Activated CD4-positive, alpha-beta T cell treated with anti-CD3 and anti-CD28 coated beads, Interleukin-10, Interleukin-2, amounts not matched to agents 100 ng/mL and 50 ng/mL, durations not matched to agents 16 hours and 8 hours (primary cell): Measurements from ENCODE around the gene PBX1.
"Not testable (repeated sequence)": the region's sequence is repeated elsewhere in the genome, so short reads cannot be mapped to it uniquely, and the experiment has no call there.

ENCODE experiments used
- DNase-seq: peaks from one replicate; pipeline ENCODE4 v3.0.0-alpha.2; 2020

The PBX1 gene

DNA sequence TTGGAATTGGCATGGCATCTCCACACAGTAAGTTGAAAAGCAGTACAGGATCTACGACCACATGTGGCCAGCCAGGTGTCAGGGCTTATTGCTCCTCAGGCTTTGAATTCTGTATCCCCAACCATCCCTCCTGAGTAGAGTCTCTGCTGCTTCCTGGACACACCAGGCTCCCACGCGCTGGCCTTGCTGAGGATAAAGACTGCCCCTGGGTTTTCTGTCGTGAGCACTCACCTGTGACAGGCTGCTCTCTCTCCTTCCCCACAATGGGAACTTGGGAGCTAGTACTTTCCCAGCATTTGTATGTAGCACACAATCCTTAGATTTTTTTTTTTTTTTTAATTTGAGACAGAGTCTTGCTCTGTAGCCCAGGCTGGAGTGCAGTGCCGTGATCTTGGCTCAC is 33.6 kb downstream of the PBX1 start:
- no peak for DNase-seq

DNA sequence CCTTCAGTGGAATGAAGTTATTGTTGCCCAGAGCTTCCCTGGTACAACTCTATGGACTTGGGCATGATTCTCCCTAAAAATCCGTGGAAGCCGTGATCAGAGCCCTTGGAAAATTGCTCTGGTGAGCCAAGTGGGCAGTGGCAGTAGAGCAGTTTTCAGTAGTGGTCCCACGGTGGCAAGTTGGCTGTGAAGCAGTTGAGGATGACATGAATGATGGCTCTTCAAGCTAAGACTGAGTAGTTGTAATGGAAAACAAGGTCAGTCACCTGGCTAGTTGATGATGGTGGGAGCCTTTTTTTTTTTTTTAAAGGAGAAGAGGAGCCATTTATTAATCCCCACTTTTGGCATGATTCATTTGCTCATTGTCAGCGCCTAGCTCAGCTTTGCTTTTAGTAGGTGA is 36.2 kb downstream of the PBX1 start:
- no peak for DNase-seq

DNA sequence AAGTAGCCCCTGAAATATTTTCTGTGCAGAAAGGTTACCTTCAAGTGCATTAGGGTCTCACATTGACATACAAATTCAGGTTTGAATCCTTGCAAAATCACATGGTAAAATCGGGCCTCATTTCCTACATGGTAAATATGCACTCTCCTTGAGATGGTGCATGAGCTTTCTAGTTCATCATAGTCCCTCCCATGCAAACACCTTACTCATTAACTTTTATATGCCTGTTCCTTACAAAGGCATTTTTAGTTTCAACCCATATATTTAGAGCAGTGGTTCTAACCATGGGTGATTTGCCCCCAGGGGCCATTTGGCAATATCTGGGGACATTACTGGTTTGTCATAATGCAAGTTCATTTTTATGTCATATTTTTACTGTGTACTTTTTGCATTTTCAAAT is 37.2 kb downstream of the PBX1 start:
- DNase-seq = no peak

DNA sequence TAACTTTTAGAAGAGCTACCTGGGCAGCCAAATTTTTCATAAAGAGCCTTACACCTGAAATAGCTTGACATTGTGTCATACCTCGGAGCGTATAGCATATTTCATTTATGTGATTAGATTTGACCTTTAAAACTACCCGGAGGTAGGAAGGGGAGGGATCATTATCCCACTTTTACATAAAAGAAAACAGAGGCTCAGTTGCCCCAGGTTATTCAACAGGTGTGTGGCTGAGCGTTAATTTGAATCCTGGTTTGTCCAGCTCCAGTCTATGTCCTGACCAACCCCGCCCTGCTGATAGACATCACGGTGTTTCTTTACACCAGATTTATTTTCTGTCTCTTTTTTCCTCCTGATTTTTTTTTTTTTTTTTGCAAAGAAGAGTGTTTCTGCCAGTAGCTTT is 39.7 kb downstream of the PBX1 start:
- DNase-seq = no peak

DNA sequence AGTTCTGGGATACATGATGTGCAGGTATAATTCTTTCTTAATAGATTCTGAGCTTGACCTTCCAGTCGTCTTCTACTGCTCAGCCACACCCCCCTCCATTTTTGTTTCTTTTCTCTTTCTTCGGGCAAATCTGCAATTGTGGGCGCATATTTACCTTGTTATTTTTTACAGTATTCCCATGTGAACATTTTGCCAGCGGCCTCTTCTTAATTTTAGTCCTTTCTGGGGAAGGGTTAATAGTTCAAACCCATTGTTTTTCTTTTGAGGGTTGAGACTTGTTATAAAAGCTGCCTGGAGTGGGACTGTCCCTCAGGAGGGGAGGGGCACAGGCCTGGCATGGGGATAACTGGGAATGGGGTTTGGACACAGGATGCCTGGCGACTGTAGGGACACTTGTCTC is 40.3 kb downstream of the PBX1 start:
- no peak for DNase-seq

DNA sequence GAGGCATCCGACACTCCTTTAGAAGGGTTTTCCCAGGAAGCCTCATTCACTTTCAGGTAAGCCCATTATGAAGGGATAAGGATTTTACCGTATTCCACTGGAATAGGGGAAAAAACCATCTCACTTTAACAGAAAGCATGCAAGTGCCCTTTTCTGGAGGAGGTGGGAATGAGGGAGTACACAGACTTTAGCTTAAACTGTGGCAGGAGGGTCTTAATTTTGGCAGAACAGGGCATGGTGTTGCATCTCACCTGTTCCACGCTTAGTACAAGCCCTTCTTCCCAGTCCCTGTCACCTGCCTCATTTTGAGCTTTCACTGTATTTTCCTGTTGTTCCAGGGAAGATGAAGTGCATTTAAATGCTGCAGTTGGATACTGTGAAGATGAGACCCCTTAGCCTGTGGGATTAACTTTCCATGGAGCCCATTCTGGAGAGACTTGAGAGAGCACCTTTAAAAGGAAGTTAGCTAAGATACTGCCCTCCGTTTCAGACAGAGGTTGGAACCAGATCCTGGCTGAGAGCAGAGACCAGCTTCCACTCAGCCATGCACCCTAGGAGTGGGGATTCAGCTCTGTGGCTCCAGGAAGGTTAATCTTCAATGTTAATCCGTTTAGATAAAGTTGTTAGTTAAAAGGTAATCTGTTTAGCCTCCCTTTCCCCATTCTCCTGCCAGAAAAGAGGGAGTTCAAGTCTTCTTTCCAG is 42.6 kb downstream of the PBX1 start:
- no peak for DNase-seq

DNA sequence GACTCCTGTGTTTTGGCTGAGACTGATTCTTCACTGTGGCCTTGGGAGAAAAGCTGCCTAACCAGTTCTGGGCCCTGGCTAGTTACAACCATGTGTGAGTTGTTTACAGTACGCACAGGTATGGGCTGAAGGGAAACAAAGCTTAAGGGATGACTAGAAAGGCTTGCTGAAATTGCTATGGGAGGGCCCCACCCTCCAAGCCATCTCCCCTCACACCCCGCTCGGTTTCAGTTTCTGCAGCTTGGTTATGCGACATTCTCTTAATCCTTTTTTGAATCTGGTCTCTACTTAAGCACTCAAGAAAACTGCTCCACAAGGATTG is 43.1 kb downstream of the PBX1 start:
- DNase-seq = no peak

DNA sequence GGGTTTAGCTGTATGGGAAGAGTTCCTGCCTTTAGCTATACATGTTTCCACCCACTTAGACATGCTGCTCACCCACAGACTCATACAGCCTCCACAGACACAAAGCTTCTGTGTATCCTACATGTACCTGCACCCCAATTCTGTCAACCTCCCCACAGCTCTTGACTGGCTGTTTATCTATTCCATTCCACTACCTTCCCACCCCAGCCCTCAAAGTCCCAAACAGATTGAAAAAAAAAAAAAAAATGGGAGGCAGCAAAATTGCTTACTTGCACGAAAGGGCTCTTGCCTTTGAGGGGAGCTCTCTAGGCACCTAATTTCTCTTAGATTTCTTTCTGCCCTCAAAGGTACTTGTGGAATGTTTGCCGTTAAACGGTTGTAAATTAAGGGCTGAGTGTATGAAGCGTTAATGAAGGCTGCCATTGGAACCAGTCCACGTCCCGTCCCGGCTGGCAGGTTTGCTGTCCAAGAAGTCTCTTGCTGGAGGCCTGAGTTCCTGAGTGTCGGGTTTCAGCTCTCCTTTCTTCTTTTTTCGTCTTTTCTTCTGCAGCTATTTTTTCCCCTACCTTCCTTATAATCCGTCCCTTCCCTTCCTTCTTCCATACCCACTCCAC is 43.6 kb downstream of the PBX1 start:
- DNase-seq = no peak

DNA sequence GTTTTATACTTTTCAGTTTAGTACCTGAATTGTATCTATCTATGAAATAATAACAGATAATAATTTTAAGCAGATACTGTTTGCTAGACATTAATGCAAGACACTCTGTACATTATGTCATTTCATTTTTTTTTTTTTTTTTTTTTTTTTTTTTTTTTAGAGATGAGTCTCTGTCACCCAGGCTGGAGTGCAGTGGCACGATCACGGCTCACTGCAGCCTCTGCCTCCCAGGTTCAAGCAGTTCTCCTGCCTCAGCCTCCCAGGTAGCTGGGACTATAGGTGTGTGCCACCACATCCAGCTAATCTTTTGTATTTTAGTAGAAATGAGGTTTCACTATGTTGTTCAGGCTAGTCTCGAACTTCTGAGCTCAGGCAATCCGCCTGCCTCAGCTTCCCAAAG is 44.8 kb downstream of the PBX1 start:
- not testable (repeated sequence) for DNase-seq

DNA sequence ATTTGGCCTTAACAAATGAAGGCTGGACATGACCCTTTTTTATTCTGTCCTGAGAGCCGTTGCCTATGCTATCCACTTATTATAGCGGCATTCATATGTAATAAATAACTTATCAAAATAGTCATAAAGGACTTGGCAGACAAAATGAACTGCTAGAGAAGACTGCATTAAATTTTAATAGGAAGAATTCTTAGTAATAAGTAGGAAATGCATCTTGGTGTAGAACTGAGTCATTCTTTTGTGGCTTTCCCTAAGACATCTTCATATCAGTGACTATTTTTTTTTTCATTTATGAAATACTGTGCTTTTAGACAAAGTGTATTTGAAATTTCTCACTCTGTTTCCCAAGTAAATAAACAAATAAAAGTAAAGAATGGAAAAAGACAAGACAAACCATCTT is 45.6 kb downstream of the PBX1 start:
- no peak for DNase-seq

DNA sequence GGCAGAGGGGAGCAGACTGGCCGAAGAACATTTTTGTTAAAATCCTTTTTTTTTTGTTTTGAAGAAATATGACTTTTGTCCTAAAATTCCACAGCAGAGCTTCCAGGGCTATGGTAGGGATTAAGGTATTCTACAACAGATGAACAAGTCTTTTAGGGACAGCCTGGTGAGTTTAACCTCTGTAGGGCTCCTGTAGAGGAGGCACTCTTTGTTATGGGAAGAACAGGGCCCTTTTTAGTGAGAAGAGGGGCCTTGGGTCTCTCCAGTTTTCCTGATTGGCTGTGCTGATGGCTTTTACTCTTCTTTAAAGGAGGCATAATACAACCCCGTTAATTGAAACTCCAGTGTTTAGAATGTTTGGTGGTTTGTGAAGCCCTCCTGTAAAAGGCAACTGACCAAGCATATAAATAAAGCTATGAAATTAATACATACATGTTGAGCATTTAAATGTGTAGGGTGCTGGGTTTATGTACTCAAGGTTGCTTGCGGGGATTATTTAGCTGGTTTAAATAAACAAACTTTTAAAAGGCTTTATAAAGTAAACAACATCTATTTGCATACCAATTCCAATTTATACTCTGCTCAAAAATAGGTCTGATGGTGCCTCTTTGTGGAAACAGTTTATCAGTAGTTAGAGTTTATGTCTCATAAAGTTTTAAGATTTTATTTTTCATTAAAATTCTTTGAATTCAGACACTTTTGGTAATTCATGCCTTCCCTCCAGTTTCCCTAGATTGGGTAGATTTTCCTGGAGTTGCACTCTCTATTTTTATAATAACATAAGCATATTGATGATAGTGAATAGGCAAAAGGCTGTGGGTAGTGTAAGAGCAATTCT is 46.5 kb downstream of the PBX1 start:
- DNase-seq = no peak

DNA sequence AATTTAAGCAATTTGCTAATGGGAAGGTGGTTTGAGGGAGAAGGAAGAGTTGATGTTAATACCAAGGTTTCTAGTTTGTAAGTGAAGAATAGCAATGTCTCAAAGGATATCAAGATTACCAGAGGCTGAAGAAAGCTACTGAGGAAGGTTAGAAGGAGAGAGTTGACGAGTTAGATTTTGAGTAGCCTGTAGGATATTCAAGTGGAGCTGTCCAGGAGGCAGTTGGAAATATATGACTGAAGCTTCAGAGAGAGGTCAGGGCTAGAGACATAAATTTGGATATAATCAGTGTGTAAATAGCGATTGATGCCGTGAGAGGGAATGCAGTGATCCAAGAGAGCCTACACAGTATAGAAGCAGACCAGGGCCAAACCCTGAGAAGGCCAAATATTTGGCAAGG is 48.4 kb downstream of the PBX1 start:
- DNase-seq = no peak

DNA sequence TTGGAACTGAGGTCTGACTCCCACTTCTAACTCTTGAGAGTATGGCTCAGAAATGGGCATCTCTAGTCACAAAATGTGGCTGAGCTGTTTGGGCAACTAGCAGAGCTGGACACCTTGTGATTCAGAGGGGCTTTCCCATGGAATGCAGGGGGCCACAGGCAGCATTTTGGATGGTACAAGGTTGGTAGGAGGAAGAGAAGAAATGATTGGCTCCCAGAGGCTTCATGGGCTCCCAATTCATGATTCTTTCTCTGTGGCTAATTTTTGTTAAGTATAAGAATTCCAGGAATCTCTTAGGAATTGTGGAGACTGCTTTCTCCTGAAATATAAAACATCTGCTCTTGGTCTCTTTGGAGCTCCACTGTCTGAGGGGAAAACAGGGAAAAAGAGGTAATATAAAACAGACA is 49.7 kb downstream of the PBX1 start:
- no peak for DNase-seq

DNA sequence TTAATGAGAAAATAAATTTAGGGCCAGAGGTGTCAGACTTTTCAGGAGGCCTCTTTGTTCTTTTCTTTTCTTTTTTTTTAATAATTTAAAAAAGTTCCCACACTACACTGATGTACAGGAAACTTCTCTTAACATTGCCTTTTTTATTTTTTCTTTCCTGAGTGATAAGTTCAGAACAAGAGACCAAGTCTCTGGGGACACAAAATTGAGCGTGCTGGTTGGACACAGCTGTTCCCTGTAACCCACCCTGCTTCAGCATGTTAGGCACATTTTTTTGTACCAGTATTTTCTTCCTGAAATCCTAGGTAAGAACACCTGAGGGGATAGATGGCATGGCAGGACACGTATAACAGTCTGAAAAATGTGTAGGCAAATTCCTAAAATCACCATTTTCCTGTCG is 50.1 kb downstream of the PBX1 start:
- no peak for DNase-seq

DNA sequence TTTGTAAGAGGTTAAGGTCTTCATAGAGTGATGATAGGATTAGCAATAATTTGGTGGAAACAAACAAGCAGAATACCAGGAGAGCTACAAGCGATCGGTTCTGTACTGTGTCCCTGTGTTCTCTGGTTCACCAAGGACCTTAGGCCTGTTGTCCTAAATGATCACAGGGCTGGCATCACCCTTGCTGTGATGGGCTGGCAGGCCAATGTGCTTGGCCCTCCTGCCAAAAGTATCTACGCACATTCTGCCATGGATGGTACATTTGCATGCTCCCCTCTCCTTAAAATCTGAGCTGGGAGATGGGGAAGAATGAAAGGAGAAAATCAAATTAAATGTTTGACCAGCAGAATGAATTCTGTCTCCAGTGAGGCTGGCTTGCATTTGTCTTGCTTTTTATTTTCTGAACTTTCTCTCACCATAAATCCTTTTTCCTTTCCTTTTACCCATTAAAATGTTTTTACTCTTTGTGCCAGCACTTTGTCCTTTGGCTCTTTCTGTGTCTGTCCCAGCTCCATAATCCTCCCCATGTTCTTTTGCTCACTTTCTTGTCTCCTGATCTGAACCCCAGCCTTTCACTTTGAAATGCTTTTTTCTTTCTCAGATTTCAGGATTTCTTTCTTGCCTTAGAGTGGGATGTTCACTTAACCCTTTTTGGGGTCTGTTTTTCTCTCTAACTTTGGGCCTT is 51.7 kb downstream of the PBX1 start:
- no peak for DNase-seq

DNA sequence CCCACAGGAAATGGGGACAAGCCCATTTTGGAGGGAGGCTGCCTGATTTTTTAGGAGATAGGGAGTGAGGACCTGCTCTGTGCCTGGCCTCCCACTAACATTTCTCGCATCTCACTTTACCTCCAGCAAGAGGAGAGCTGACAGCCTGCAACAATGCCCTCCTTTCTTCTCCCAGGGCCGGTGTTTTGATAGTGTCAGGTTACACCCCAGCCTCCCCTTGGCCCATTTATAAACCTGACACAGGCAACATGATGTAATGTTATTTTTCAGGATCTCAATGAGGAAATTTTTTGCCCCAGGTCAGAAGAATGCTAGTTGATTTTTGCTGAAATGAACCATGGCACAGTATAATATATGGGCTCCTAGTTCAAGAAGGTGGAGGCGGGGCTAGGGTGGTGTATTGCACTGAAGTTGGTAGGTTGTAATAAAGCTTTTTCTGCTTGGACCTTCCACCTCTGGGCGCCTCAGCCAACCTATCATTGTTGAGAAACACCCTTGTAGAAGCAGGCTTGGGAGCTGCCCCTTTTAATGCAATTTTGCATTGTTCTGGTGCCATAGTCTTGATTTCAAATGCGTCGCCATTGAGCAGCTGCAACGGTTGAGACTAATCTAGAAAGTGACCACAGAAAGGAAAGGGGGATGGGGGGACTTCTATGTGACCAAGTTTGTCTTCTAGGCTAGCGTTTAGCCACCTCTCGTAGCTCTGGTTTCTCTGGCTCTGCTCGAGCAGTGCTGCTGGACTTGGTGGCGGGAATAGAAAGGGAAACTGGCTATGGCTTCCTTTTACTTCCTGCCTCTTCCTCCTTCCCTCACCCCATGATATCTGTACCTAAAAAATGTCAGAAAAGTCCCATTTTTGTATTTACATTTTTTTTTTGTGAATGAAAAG is 53.0 kb downstream of the PBX1 start:
- DNase-seq = no peak

DNA sequence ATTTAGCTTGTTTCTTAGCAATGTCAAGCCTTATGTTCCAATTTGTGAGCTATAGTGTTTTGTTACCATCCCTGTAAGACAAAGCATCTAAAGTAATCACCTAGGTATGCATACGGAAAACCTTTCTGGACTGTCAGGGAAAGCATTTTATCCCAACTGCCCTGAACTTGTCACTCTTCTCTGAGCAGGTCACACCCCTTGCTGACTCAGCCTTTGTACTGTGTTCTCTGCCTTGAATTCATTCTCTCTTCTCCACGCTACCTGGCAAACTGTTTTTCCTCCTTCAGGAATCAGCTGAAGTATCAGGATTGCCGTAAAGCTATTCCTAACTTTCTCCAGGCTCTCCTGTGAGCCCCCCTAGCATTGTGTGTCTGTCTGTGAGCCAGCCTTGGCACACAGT is 54.2 kb downstream of the PBX1 start:
- DNase-seq = no peak

DNA sequence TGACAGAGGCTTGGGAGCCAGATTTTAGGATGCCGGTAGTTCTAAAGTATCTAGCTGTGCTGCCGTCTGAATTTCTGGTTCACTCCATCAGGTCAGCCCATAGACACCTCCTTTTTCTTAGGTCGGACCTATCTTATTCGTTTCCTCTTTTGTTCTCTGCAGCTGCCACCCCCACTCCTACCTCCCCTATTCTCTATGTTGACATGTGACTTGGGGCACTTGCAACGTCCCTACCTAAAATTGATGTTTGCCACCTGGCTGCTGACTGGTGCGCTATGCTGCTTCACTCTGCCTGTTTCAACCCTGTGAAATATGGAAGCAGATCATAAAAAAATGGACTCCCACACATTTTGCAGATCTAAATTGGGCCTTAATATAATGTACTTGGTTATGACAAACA is 55.3 kb downstream of the PBX1 start:
- DNase-seq = no peak

DNA sequence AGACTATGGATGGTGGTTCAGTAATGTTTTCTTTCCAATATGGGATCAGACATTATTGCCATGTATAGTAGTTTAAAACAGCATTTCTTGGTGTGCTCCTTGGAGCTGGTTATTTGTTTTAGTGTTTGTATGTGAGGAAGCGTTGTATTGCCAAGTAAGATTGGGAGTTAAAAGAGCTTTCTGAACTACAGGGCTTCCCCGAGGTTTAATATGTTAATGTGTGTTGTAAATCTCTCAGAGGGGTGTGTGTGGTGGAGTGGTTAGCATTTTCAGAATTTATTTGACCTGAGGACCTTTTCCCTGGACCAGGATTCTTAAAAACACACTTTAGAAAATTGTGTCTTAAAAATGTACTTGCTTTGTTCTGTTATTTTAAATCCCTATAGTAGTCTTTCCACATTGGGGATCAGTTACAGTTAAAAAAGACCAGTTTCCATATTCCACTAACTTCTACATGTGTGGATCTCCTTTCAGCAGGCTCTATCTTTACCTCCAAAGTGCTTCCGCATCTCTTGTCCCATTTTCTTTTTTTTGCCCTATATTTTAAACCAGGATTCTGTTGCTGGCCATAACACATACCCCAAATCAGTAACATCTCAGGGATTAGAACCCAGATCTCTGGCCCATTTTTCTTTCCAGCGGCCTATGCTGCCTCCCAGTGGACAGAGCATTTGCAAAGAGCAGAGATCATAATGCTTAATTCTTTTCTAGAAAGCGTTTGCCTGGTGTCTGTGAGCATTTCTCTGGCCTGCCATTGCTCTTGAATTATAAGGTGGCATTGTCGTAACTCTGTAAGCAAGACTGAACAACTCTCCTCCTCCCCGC is 58.6 kb downstream of the PBX1 start:
- DNase-seq = no peak

DNA sequence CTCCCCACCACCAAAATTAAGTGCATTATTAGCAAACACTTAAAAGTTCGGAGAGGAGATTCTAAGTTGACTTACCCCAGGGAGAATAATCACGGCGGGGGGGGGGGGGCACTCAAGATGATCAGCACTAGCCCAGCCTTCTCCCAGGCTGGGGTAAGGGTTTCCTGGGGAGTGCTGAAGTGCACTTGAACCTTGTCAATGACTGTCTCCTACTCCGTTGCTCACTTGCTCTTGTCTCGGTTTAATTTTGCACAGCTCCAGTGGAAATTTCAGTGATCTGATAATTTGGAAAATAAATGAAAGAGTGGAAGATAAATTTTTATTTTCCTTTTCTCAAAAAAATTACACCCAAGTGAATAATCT is 59.2 kb downstream of the PBX1 start:
- no peak for DNase-seq

DNA sequence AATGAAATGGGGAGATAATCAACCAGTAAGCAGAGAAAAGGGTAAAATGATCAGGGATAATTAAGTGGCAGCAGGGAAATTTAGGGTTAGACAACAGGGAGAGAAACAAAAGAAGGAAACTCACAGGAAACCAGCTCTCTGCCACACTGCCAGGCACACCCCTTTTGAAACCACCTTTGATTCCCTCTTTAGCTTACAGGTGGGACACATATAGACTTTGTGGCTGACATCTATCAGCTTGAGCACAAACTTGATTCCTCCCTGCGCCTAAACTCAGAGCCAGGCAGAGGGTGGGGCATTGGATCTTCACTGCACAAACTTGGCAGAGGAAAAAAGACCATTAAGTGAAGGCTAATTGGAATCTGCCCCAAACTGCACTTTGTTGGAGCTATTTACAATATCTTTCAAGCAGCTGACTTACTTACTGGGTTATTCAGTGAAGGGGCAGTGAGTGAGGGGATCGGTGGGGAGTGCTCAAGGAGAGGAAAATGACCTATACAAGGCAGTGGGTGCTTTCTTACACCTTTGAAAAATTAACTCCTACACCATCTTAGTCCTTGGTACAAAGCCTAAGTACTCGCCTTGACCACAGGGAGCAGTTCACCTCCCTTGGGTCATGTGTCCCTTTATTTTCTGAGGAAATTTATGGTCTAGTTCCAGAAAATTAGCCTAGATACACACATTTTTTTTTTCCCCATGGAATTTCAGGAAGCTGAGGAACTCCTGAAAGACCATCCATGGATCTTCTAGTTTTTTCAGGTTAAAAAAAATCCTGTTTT is 60.2 kb downstream of the PBX1 start:
- DNase-seq = no peak
